Fibroblast of upper back skin (primary cell): Measurements from ENCODE around the gene TSPYL6.

Experiments used
- DNase-seq: peaks from one replicate; pipeline ENCODE4 v3.0.0-alpha.2; 2013

Gene TSPYL6

GRCh38 chr2:54255230-54256090 is 569 bp downstream of the TSPYL6 start:
- no peak for DNase-seq

GRCh38 chr2:54254180-54254579 is 1.8 kb downstream of the TSPYL6 start:
- DNase-seq = no peak

GRCh38 chr2:54249629-54250028 is 6.4 kb downstream of the TSPYL6 start:
- no peak for DNase-seq

- no peak for DNase-seq
These were observed 8.9 kb downstream of the TSPYL6 start for GRCh38 chr2:54247115-54247514.

GRCh38 chr2:54240515-54241469 is 15.2 kb downstream of the TSPYL6 start:
- DNase-seq = peak; percentile 67

- DNase-seq = peak; percentile 94
These were observed 16.6 kb downstream of the TSPYL6 start for GRCh38 chr2:54239427-54239826.

GRCh38 chr2:54237428-54237827 is 18.6 kb downstream of the TSPYL6 start:
- no peak for DNase-seq

- no peak for DNase-seq
These were observed 22.0 kb downstream of the TSPYL6 start for GRCh38 chr2:54233832-54234649.

- DNase-seq = no peak
These were observed 27.1 kb downstream of the TSPYL6 start for GRCh38 chr2:54228945-54229344.

GRCh38 chr2:54227798-54228197 is 28.2 kb downstream of the TSPYL6 start:
- DNase-seq = no peak

- peak; percentile 62 for DNase-seq
These were observed 29.8 kb downstream of the TSPYL6 start for GRCh38 chr2:54226260-54226659.

GRCh38 chr2:54224997-54225396 is 31.0 kb downstream of the TSPYL6 start:
- DNase-seq = no peak

- DNase-seq = no peak
These were observed 42.9 kb downstream of the TSPYL6 start for GRCh38 chr2:54213082-54213481.

GRCh38 chr2:54212456-54212855 is 43.6 kb downstream of the TSPYL6 start:
- peak; percentile 96 for DNase-seq

- DNase-seq = no peak
These were observed 46.6 kb downstream of the TSPYL6 start for GRCh38 chr2:54209379-54209778.

- peak; percentile 67 for DNase-seq
These were observed 47.4 kb downstream of the TSPYL6 start for GRCh38 chr2:54208364-54209240.

- DNase-seq = peak; percentile 68
These were observed 48.3 kb downstream of the TSPYL6 start for GRCh38 chr2:54207666-54208195.

- DNase-seq = peak; percentile 55
These were observed 49.4 kb downstream of the TSPYL6 start for GRCh38 chr2:54206596-54206995.

- no peak for DNase-seq
These were observed 51.6 kb downstream of the TSPYL6 start for GRCh38 chr2:54204476-54204875.
